Measurements from ENCODE around the gene CCDC68.
"Not testable (repeated sequence)": the region's sequence is repeated elsewhere in the genome, so short reads cannot be mapped to it uniquely, and the experiment has no call there.

The CCDC68 gene, protein sequence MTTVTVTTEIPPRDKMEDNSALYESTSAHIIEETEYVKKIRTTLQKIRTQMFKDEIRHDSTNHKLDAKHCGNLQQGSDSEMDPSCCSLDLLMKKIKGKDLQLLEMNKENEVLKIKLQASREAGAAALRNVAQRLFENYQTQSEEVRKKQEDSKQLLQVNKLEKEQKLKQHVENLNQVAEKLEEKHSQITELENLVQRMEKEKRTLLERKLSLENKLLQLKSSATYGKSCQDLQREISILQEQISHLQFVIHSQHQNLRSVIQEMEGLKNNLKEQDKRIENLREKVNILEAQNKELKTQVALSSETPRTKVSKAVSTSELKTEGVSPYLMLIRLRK

DNA sequence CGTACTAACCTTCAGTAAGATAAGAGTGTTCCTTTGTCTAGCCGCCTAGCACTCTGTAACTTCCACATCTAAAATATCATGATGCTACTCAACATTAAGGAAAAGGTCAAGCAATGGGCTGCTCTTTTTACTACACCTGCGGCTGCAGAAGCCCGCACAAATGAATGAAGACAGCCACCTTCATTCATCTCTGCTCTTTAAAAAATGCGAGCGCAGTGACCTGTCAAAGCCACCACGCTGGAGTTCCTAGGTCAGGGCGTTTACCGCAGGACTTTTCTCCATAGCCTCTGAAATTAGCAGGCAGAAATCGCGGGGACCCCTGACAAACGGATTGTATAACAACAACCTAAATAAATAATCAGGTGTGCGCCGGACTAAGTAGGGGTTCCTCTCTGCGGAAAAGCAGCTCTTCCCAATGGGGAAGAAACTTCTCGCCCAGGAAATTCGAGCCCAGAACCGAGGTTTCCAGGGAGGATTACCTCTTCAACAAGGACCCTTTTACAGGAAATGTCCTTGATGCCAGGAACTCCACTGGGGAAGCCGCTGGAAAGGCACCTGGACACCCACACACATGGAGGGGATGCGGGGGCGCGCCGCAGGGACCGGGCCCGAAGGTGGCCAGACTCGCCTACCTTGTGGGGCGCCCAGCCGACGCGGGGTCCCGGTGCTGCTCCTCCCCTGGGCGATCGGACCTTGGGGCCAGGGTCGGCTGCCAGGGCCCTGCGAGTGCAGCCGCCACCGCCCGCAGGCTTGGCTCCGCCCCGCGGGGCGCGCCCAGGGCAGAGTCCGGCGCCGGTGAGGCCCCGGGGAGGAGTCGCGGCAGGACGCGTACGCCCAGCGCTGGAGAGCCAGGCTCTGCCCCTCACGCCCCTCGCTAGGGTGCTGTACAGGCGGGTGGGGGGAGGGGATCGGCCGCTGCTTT, at the start of gene CCDC68:
Gene CCDC68, minus strand, starts transcription at position 758 of the 922 bp plus-strand sequence. CDS start 16,670 bp downstream, outside the sequence.
- DNase-seq: peak in 1 of 2 experiments; percentile 64

DNA sequence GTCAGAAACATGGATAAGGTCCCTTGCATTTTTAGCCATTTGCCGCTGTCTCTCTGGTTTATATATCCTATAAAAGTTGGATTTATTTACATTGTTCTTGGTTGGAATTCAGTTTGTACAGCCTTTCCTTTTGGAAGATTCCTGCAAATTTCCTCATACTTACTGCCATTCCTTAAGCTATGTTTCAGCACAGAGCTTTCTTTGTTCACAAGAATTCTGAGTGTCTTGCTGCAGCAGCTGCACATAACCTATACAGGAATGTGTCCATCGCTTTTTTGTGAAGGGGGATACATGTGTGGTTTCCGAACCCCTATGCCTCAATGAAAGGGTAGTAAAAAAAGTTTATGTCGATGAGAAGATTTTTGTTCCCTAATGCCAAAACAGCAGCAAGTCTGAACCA, 48.3 kb upstream of the CCDC68 start:
- no peak for DNase-seq

DNA sequence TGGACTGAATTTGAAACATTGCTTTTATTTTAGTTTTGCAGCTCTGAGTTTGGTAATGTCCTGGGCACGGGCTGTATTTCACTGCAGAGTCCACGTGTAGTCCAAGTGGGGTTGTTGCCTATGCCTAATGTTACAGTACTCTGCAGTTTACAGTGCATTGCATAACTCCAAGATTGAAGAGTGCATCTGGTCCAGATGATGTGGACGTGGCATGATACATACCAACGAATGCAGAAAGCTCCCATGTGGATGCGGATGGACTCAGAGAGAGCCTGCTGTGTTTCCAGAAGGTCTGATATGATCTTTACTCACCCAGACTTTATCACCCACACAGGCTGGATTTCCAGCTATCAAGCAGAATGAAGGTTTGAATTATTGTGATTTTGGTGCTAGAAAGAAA, 44.4 kb upstream of the CCDC68 start:
- no peak for DNase-seq

DNA sequence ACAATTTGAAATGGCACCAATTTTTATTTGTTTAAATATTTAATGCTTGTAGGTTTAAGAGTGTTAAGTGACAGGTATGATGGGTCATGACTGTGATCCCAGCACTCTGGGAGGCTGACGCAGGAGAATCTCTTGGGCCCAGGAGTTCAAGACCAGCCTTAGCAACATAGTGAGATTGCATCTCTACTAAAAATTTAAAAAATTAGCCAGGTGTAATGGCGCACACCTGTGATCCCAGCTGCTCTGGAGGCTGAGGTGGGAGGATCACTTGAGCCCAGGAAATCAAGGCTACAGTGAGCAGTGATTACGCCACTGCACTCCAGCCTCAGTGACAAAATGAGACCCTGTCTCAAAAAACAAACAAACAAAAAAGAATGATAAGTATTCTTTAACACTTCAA, 43.0 kb upstream of the CCDC68 start:
- no peak for DNase-seq

DNA sequence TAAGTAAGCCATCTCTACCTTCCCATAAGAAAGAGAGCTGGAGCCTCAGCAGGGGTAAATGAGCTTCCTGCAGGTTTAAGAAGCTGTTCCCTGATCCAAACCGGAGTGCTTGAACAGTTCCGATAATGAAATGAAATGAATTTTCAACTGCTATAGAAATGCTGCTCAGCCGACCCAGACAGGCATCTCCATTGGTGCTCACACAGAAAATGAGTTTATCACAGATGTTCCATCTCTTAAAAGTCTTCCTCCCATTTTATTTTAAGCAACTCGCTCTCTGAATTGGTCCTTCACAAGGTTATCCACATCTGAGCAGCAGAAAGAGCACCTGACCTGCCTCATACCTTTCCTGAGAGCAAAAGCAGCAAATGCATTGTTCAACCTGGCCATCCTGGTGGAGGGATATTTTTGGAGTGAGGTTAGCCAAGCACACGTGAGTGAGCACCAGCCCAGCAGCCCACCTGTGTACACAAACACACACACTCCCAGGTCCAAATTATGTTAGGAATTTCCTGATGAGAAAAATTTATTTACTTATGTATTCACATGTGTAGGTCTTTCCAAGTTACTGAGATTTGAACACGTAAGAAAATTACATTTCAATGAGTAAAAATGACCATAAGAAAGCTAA, 42.2 kb upstream of the CCDC68 start:
- DNase-seq: peak in 1 of 2 experiments; percentile 2

DNA sequence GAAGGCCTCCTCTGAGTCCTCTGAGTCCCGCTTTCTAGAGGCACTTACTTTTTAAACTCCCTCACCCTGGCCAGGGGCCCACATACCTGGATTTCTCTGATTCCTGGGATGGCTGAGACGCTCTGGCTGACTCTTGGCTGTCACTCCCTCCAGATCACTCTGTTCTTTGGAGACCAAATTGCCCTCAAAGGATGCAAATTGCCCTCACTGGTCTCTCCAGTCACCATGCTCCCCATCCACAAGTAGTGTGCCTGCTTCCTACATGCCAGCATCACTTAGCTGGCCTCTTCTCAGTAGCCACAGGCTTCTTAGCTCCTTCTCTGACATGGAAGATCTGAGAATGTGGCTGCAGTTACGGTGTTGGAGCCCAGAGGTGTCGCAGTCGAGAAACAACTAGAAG, 41.3 kb upstream of the CCDC68 start:
- DNase-seq: no peak

DNA sequence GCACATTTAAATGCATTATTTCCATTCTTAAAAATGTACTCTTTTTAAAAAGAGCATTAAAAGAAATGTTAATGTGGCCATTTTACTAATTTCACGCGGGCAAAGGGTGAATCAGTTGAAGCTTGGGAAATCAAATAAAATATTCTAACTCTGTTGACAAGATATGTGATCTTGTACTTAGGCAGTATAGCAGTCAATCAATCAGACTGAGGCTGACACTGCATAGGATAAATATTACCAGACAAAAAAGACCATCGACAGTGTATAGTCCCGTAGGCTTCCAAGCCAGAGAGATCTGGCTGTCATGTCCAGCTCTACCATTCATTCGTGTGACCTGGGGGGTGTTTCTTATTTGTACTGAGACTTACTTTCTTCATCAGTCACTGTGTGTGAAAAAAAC, 39.8 kb upstream of the CCDC68 start:
- DNase-seq: no peak

DNA sequence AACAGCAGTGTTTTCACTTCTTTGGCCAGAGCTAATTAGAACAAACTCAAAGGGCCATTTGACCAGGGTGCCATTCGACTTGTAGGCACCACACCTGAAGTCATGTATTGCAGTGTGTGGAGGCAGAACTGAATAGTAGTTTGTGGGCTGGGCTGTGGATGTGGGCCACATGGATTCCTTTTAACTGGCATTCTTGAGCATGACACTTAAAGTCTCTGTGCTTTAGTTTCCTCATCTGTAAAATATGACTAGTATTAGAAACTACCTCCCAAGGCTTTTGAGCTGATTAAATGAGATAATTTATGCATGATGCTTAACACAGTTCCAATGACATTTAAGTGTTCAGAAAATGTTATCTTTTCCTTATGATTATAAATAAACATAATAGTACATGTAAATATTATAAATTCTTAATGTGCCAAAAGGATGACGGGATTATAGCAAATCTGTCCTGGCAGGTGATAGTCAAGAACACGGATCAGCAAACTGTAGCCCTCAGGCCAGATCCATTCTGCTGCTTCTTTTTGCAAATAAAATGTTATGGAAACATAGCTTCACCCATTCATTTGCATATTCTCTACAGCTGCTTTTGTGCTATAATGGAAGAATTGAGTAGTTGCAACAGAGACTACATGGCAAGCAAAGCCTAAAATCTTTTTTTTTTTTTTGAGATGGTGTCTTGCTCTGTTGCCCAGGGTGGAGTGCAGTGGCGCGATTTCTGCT, 36.3 kb upstream of the CCDC68 start:
- peak; percentile 58 to 71 for DNase-seq

DNA sequence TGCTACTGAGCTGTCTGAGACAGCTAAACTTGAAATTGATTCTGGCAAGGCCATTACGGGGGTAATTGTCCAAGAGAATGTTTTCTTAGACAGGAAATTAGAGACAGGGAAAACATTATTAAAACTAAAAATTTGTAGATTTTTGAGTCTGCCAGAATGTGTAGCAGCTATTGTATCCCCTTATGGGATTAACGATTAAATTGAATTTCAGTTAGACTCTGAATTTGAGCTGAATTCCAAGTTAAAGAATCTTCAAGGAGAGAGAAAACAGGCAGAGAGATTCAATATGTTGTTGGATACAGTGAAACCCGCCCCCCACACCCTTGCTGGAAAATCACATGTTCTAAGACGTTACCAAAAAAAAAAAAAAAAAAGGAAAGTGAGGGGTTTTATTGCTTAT, 32.7 kb upstream of the CCDC68 start:
- no peak for DNase-seq

DNA sequence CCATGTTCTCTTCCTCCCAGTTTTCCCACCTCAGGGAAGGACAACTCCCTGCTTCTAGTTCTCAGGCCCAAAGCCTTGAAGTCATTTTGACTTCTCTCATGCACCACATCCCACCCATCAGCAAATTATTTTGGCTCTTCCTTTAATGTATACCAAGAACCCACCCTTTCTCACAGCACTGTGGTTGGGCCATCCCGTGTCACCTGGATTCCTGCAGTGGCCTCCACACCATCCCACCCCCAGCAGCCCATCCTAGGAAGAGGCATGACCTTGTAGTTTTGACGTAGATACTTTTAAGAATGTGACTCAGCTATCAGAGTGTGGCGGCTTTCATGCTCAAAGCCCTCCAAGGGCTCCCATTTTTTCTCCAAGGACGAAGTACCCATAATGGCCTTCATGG, 25.6 kb upstream of the CCDC68 start:
- no peak for DNase-seq

DNA sequence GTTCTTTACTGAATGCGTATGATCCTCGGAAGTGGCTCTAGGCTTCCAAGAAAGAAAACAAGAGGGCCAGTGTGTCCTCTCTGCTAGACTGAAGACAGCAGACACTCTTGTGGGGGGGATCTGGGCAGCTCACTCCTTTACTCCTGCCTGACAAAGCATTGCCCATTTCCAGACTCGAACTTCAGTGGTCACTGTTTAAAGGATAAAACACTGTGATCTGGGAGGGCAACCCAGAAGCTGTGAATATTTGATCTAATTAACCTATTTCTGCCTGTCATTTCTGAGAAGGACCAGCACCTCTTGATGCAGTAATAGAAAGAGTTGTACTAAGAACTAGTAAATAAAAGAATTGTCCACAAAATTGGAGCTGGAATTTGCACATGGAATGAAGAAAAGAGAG, 24.5 kb upstream of the CCDC68 start:
- no peak for DNase-seq

DNA sequence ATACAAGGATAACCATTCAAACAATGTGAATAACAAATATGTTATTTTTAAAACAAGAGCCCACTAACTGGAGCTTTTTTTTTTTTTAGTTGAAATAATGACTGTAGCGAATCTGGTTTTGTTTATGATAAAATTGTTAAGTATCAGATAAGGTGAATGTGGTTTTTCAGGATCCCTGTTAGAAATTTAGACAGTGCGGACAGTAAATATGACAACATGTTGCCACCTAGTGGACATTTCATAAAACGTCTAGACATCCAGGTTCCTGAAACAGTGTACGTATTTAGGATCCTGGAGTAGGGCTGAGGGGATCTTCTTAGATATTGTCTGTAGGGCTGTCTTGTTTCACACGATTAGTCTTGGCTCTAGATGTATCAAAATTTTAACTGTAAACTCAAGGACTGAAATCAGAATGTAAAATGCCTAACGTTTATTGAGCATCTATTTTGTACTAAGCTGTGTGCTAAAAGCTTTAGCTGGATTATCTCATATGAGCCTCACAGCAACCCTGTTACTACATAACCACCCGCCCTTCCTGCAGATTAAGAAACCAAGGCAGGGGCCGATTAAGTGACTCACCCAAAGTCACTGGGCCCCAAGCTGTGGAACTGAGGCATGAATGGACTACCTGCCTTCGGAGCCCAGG, 23.9 kb upstream of the CCDC68 start:
- peak; percentile 7 to 61 for DNase-seq

DNA sequence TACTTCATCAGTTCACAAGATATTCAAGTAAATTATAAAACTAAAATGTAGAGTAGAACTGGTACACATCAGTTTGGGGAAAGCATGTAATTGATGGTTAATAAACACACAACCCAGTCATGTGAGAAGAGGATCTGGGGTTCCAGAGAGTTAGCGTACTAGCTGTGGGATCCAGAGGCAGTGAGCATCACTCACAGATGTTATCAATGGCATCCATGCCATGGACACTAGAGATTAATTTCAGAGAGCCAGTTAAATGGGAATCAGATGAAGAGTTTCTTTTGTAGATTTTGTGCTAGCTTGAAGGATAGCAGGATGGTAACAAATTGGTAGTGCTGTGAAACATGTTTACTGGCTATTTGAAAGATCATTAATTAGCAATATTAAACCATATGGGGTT, 21.8 kb upstream of the CCDC68 start:
- no peak for DNase-seq

DNA sequence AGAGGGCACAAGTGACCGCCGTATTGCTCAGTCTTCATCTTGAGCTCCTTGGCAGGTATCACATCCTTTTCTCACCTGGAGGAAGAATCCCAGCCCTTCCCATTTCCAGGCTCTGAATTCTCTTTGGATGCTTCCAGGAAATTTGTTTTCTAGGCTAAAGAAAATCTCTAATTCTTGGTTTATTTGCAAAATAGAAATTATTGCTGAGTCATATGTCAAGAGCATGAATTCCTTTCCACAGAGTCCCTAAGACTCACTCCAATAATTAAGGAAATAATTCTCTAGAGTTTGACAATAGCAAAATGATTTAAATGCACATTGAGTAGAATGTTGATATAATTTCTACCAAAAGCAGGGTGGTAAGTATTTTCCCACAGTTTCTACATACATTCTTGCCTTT, 16.3 kb upstream of the CCDC68 start:
- no peak for DNase-seq

DNA sequence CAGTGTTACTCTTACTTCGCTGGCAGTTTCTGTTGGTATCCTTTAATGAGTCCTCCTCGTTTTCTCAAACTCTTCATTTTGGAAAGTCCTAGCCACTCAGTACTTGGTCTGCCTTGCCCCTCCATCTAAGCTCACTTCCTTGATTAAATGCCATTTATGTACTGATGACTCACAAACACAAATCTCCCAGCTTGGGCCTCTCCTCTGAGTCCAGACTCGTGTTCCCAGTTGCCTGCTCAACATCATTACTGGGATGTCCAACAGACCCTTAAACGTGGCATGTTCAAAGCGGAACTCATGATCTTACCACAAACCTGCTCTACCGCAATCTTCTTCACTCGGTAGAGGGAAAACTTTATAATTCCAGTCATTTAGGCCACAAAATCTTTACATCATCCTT, 13.8 kb upstream of the CCDC68 start:
- no peak for DNase-seq

DNA sequence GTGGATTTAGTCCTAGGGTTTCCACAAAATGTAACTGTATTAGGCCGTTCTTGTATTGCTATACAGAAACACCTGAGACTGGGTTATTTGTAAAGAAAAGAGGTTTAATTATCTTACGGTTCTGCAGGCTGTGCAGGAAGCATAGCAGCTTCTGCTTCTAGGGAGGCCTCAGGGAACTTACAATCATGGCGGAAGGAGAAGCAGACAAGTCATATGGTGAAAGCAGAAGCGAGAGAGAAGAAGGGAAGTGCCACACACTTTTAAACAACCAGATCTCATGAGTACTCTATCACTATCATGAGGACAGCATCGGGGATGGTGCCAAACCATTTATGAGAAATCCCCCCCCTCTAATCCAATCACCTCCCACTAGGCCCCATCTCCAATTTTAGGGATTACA, 9.5 kb upstream of the CCDC68 start:
- no peak for DNase-seq

DNA sequence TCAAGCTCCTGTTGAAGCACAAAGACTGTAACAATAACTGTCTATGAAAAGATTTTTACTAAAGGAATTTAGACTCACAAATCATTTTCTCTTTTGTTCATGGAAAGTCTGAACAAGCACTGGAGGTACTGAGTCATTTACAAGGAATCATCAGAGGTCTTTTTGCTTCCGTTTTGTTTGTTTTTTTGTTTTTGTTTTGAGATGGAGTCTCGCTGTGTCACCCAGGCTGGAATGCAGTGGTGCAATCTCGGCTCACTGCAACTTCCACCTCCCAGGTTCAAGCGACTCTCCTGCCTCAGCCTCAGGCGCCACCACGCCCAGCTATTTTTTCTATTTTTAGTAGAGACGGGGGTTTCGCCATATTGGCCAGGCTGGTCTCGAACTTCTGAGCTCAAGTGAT, 9.0 kb upstream of the CCDC68 start:
- DNase-seq: not testable (repeated sequence)

DNA sequence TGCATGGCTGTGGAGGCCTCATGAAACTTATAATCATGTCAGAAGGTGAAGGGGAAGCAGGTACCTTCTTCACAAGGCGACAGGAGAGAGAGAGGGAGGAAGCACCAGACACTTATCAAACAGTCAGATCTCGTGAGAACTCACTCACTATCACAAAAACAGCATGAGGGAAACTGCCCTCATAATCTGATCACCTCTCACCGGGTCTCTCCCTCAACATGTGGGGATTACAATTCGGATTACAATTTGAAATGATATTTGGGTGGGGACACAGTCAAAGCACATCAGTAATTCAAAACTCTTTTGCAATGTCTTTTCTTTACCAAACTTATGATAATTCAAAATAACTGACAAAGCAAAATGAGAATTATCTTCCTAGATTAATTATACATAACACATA, 8.5 kb upstream of the CCDC68 start:
- DNase-seq: no peak

DNA sequence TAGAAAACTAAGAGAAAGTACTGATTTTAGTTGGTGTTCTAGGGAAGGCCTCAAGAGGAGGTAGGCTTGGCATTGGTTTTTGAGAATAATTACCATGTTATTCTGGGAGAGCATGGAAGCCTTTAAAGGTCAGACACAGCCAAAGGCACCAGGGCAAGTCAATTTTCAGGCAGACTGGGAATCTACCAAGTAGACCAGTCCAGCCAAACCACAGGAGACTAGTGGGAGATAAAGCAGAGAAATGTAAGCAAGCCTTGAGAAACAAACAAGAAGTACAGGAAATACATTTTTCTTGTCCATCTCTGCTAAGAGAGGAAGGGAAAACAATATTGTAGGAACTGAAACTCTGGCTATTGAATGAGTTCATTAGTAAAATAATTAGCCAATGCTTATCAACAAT, 5.5 kb upstream of the CCDC68 start:
- no peak for DNase-seq

DNA sequence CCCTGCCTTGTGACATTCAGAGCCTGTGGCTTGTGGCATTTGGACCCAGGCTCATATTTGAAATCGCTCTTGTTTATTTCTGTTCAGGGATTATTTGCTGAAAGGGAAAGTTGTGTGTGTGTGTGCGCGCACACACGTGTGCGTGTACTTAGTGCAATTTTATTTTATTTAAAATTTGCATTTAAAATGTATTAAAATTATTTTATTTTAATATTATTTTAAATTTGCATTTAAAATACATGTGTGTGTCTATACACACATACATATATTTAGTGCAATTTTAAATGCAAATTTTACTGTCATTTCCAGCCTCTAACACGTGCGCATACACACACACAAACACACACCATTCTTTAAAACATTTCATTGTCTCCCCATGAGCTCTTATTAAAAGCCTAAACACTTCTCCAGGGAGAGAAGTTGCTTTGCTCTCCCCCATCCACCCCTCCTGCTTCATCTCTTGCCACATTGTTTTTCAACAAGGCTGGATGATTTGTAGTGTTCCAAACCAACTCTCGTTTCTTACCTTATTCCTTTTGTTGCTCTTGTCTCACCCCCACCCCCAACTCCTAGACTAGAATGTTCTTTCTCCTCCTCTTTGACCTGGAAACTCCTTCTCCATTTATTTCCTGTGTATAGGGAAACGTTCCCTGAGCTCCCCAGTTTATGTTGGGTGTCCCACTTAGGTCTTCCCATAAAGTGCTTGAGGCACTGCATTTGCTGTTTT, 3.8 kb upstream of the CCDC68 start:
- peak in 1 of 2 experiments; percentile 55 for DNase-seq

DNA sequence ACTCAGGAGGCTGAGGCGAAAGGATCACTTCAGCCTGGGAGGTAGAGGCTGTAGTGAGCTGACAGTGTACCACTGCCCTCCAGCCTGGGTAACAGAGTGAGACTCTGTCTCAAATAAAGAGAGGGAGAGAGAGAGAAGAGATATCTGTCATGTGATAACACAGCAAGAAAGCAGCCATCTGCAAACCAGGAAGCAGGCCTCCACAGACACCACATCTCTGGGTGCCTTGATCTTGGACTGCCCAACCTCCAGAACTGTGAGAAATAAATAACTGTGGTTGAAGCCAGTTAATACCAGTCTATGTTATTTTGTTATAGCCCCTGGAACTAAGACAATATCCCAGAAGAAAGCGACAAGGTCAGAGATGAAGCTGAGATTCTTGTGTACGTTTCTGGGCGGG, 2.6 kb upstream of the CCDC68 start:
- no peak for DNase-seq

DNA sequence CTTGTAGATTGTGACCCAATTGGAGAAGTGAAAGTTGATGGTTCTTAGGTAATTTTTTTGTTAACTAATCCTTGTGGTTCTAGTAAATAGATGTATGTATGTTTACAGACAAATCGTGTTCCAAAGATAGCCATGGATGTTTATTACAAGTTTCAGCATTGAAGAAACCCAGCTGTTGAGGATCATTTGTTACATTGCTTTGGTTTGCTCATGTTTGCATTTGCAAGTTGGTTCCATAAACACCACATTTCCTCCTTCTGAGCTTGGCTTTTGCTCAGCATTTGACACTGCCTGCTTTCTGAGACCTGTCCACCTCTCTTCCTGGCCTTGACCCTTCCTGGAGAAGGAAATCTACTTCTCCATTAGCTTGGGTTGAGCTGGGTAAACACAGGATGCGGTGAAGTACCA, 1.8 kb upstream of the CCDC68 start:
- DNase-seq: no peak

All from NCI-H526 (cell line).